Measurements from ENCODE around the gene TRABD2A.
"Not testable (repeated sequence)": the region's sequence is repeated elsewhere in the genome, so short reads cannot be mapped to it uniquely, and the experiment has no call there.

The TRABD2A gene

DNA sequence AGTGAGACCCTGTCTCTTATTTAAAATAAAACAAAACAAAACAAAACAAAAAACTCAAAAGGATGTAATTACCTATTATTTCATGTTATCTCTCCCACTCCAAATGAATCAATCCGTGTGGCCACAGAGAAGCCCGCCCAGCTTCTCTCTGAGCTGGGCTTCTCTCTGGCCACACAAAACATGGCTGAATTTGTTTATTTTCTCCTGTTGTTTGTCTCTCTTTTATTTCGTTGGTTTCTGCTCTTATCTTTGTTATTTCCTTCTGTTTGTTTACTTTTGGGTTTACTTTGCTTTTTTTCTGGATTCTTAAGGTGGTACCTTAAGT, 1.5 kb upstream of the TRABD2A start:
- in situ Hi-C loops (cut with MboI; ENCODE audit: low sequenced_read_pairs), result no loop called here

DNA sequence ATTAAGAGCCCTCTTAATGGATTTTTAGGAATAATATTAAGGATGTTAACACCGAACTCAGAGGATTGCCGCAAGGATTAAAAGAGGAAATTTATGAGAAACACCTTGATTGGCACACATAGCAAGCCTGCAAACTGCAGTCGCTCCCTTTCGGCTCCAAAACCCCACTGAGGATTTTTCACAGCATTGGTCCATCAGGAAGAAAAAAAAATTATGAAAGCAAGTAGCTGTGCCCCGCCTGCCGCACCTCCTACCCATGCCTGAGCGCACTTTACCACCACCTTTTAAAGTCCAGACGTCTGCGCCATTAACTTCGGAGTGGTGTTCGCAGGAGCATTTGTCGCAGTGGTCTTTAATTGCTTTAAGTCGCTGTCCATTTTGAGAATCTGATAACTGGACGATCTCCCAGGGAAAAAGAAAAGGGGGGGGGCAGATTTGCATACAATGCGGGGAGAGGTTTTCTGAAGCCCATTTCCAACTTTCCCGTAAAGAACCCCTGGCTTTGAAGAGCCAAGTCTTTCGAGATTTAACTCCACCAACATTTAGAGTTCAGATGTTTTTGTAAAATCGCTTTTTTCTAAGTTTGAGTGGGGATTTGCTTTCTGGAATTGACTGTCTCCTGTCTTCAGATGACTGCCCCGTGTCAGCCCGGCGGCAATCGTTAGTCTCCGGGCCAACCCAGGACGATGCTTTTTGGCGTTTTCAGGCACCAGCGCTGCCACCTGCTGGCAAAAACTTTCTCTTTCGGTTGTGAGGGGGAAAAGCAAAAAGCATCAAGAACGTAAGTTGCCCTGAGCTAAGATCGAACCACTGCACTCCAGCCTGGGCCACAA, 913 bp upstream of the TRABD2A start:
- in situ Hi-C loops (cut with MboI; ENCODE audit: low sequenced_read_pairs), result no loop called here

DNA sequence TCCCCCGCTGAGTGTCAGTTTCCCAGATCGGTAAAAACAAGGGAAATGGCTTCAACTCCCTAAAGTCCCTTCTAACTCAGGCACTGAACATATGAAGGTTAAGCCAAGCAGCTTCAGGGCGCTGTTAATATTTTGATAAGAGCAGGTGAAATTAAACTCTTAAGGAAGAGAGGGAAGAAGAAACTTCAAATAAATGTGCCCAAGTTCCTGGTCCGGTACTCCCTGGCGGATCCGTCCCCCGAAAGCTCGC, 564 bp downstream of the TRABD2A start:
- in situ Hi-C loops (cut with MboI; ENCODE audit: low sequenced_read_pairs), result no loop called here

DNA sequence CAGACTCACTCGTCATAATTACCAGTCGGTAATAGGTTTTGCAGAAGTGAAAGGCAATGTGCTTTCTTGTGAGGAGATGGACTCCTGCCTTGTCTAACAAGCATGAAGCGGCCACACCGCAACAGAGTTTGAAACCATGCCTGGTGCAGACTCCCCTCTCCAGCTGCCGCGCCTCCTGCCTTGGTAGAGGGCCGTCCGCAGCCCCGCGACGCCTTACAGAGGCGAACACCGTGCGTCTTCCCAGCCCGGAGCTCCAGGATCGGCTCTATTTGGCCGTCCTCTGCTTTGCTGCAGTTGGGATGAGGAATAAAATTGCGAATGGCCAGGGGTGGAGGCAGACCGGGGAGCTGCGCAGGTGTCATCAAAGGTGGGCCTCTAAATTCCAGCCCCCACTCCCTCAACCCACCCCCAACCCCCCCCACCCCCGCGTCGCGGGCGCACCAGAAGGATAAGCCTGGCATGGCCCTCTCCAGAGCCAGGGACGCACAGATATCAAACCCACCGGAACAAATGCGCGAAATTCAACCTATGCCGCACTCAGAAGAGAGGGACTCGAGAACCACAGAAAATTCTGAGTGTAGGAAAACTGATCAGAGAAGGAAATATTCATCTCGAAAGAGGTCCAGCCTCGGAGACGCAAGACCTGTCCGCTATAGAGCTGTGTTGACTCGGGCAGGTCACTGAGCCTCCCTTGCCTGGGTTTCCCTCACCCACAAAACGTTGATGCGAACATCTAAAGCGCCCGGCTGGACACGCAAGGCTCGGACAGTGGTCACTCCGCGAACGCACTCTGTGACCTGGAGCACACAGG, 1.1 kb downstream of the TRABD2A start:
- in situ Hi-C loops (cut with MboI; ENCODE audit: low sequenced_read_pairs), result no loop called here

DNA sequence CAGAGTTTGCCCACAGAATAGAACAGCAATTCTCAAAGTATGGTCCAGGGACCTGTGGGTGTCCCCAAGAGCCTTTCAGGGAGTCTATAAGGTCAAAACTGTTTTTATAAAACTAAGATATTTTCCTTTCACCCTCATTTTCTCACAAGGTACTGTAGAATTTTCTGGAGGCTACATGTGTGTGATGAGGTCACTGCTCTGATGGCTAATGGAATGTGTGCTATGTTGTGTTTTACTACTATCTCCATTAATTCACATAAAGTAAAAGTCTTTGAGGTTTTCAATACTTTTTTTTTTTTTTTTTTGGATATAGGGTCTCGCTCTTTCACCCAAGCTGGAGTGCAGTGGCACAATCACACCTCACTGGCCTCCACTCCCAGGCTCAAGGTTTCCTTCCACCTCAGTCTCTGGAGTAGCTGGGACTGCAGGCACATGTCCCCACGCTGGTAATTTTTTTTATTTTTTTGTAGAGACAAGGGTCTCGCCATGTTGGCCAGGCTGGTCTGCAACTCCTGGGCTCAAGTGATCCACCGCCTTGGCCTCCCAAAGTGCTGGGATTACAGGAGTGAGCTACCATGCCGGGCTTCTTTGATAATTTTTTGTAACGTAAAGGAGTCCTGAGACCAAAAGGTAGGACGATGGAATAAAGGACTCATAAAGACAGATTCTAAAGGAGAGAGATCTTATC, 1.8 kb downstream of the TRABD2A start:
- in situ Hi-C loops (cut with MboI; ENCODE audit: low sequenced_read_pairs), result no loop called here

DNA sequence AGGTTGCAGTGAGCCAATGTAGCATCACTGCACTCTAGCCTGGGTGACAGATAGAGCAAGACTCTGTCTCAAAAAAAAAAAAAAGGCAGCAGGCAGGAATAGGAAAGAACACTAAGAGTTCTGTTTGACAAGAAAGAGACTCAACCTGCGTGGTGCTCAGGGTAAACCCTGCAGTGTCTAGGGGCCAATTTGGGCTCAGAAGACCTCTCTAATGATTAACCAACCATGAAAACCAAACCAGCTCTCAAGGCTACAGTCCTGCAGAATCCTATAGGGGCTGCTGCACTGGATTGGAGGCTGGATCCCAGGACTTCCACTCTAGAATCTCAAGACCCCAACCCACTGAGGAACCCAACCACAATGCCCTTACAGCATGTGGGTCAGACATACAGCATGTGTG, 2.4 kb downstream of the TRABD2A start:
- in situ Hi-C loops (cut with MboI; ENCODE audit: low sequenced_read_pairs), result no loop called here

DNA sequence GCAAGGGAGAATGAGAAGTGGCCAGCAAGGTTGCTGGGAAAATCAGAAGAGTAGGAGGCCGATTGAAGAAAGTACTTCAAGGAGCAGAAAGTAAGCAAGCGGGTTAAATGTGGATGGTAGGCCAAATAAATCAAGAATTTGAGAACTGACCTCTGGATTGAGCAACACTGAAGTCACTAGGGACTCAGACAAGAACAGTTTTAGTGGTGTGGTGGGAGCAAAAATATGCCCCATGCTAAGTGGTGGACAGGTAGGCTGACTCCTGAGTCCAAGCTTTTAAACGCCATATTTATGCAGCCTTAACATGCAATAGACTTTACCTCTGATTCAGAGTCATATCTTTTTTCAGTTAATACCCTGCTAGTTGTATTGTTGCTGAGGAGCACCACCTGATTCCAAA, 4.5 kb downstream of the TRABD2A start:
- in situ Hi-C loops (cut with MboI; ENCODE audit: low sequenced_read_pairs), result no loop called here

DNA sequence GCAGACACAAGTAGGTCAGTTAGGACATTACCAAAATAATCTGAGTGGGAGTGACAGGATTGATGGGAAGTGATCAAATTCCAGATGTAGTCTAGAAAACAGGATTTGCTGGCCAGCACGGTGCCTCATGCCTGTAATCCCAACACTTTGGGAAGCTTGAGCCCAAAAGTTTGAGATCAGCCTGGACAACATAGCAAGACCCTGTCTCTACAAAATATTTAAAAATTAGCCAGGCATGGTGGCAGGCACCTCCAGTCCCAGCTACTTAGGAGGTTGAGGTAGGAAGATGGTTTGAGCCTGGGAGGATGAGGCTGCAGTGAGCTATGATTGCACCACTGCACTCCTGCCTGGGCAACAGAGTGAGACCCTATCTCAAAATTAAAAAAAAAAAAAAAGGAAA, 5.3 kb downstream of the TRABD2A start:
- in situ Hi-C loops (cut with MboI; ENCODE audit: low sequenced_read_pairs), result not testable (repeated sequence)

DNA sequence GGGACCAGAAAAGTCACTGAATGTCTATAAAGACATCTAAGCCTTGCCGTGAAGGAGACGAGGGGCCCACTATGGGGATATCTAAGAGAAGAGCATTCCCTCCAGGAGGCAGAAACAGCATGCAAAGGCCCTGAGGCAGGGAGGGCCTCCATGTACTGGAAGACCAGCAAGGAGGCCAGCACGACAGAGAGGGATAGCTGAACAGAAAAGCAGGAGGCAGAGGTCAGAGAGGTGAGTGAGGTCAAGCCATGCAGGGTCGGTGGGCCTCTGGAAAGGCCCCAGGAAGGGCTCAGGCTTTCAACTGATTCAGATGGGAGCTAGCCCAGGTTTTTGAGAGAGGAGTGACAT, 5.7 kb downstream of the TRABD2A start:
- in situ Hi-C loops (cut with MboI; ENCODE audit: low sequenced_read_pairs), result no loop called here

DNA sequence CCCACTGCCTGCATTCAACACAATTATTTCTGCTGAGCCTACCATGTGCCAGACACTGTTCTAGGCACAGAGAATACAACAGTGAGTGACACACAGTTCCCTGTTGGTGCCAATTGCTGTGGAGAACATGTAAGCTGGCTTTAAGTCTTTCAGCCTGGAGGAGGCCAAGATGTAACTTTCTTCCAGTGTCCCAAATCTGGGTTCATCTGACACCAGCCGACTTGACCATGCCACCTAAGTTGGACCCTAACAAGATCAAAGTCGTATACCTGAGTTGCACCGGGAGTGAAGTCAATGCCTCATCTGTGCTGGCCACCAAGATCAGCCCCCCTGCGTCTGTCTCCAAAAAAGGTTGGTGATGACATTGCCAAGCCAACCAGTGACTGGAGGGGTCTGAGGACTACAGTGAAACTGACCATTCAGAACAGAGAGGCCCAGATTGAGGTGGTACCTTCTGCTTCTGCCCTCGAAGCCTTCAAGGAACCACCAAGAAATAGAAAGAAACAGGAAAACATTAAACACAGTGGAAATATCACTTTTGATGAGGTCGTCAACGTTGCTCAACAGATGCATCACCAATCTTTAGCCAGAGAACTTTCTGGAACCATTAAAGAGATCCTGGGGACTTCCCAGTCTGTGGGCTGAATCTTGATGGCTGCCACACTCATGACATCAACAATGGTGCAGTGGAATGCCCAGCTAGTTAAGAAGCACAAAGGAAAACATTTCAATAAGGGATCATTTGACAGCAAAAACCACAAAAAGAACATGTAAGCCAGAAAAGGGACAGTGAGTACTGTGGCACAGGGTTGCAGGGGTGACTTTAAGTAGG, 6.3 kb downstream of the TRABD2A start:
- in situ Hi-C loops (cut with MboI; ENCODE audit: low sequenced_read_pairs), result no loop called here

DNA sequence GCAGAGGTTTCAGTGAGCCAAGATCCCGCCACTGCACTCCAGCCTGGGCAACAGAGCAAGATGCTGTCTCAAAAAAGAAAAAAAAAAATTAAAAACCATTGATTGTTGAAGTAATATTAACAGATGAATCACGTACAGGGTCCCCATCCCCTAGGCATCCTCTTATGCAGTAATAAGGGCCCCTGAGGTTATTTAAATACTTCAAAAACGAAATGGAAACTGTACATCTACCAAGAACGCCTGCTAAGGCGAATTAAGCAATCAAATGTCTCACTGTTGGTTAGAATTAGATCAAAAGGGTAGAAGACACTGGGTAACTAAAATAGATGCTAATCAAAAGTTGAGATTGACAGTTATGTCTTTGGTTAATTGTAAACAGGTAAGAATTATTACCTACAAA, 7.5 kb downstream of the TRABD2A start:
- in situ Hi-C loops (cut with MboI; ENCODE audit: low sequenced_read_pairs), result no loop called here

DNA sequence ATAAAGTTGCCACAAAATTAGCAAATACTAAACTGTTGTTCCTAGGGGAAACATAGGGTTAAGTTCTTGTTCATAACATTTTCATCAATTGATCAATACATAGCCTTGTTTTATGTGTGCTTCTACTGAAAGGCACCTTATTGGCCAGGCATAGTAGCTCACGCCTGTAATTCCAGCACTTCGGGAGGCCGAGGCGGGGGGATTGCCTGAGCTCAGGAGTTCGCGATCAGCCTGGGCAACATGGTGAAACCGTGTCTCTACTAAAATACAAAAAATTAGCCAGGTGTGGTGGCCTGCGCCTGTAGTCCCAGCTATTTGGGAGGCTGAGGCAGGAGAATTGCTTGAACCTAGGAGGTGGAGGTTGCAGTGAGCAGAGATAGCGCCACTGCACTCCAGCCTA, 8.2 kb downstream of the TRABD2A start:
- in situ Hi-C loops (cut with MboI; ENCODE audit: low sequenced_read_pairs), result not testable (repeated sequence)

DNA sequence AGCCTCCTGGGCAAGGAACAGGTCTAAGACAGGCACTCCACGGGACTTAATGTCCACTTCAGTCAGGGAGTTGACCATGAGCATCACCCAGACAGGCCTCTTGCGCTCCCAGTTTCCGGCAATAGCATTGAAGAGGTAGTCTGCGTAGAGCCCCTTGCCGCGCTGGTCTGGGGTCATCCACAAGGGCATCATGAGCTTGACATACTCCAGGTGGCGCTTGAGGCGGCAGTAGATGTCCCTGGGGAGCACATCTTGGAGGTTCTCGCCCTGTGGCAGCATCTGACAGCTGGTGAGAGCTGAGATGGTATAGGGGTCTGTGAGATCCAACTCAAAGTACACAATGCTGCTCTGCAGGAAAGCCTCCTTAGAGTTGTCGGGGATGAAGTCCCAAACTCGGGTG, 10.6 kb downstream of the TRABD2A start:
- in situ Hi-C loops (cut with MboI; ENCODE audit: low sequenced_read_pairs), result no loop called here

DNA sequence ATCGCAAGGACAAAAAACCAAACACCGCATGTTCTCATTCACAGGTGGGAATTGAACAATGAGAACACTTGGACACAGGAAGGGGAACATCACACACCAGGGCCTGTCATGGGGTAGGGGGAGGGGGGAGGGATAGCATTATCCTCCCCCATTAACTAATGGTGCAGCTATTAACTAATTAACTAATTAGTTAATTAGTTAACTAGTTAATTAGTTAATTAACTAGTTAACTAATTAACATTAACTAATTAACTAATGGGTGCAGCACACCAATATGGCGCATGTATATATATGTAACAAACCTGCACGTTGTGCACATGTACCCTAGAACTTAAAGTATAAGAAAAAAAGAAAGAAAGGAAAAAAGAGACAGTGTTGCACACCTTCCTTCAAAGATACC, 12.6 kb downstream of the TRABD2A start:
- in situ Hi-C loops (cut with MboI; ENCODE audit: low sequenced_read_pairs), result loop anchor here (10.0 kb wide), 1 partner anchor 374 kb away; no protein-coding TSS in a partner anchor

DNA sequence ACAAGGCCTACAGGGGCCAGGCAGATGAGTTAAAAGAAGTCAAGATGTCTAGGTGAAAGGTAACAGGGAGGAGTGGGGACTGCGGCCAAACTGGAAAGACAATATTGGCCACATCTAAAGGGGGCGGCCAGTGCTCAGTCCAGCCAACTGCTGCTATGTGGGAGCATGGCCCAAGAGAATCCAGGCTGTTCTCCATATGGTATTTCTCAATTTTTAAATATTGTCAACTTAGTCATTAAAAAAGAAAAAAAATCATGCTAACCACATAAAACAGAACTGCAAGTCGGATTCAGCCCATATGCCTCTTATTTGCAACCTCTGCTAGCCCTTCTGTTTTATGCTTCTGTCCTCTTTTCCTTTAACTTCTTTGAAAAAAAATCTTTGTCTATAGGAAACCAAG, 14.8 kb downstream of the TRABD2A start:
- in situ Hi-C loops (cut with MboI; ENCODE audit: low sequenced_read_pairs), result loop anchor here (10.0 kb wide), 1 partner anchor 371 kb away; no protein-coding TSS in a partner anchor

DNA sequence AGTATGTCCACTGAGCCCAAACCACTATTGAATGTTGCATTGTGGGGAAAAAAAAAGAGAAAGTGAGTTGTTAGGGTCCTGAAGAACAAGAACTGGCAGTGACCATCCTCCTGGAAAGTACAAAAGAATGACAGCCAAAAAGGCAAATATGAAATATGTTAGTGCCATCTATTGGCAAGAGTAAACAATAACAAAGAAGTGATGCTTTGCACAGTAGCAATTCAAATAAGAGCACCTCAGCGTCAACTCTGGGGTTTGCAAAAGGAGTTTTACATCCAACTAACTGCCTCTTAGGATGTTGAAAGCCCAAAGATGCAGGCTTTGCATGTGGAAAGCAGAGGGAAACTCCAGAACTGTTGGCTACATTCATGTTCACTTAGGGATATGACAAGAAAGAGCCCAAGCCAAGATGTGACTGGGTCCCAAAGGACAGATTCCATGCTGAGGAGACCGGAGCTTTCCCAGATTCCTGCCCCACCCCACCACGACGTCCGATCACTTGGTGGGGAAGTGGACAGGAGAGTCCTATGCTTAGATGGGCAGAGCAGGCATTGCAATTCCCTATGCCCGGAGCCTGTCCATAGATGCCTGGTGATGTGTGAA, 15.6 kb downstream of the TRABD2A start:
- in situ Hi-C loops (cut with MboI; ENCODE audit: low sequenced_read_pairs), result loop anchor here (10.0 kb wide), 1 partner anchor 370 kb away; no protein-coding TSS in a partner anchor

DNA sequence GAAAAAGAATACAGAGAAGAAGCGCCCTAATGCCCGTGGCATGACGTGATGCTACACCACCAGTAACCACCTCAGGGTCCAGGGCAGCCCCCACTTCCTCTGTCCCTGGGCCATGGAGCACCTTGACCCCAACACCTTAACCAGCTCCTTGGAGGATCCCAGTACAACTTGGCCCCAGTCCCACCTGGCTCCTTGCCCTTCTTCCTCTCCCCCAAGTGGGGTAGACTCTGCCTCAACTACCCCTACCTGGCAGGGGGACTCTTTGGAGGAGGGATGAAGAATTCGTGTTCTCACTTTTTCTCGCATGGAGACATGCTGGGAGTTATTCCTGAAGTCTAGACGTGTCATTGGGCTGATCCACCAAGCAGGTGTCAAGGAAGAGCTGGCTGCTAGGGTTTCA, 18.9 kb downstream of the TRABD2A start:
- in situ Hi-C loops (cut with MboI; ENCODE audit: low sequenced_read_pairs), result loop anchor here (10.0 kb wide), 1 partner anchor 367 kb away; no protein-coding TSS in a partner anchor

DNA sequence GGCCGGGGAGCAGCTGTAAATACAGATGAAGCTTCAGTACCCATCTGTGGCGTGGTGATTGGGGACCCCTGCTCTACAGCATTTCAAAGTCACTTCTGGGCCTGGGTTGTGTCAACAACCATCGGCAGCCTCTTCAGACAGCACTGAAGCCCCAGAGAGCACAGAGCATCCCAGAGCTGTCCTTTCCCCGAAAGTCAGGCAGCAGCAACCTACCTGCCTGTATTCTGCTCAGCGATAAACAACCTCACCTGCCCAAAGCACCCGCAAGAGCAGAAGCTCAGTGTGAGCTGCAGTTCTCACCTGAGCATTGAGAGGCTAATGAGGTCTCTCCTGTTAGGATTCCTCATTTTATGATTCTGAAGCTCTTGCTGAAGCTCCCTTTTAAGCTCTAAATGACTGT, 19.3 kb downstream of the TRABD2A start:
- in situ Hi-C loops (cut with MboI; ENCODE audit: low sequenced_read_pairs), result loop anchor here (10.0 kb wide), 1 partner anchor 367 kb away; no protein-coding TSS in a partner anchor

DNA sequence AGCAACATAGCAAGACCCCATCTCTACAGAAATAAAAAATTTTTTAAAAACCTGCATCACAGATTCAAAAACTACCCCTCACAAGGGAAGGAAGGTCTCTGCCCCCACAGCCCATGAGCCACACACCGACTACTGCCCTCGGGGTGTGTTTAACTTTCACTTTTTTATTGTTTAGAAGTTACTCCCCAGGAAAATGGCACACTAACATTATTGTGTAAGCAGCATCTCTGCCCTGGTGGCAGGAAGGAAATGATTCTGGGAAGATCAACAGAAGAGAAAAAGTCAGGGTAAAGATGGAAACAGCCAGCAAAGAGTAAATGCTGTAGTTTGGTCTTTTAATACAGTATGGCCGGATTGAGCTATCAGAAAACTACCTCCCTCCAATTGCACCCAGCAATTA, 21.9 kb downstream of the TRABD2A start:
- in situ Hi-C loops (cut with MboI; ENCODE audit: low sequenced_read_pairs), result no loop called here

DNA sequence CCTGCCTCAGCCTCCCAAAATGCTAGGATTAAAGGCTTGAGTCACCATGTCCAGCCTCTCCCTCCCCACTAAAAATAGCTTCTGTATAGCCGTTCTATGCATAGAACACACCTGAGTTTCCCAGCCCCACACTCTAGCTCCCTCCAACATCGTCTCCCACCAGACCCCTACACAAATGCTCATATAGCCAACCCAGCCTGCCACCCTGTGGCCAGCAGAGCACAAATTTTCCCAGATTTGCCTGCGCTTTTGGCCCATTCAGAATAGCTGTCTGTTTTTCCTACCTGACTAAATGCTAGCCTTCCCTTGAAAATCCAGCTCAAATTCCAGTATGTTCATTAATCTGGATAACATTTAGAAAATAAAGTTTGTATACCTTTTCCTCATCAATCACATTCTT, 22.8 kb downstream of the TRABD2A start:
- in situ Hi-C loops (cut with MboI; ENCODE audit: low sequenced_read_pairs), result no loop called here

DNA sequence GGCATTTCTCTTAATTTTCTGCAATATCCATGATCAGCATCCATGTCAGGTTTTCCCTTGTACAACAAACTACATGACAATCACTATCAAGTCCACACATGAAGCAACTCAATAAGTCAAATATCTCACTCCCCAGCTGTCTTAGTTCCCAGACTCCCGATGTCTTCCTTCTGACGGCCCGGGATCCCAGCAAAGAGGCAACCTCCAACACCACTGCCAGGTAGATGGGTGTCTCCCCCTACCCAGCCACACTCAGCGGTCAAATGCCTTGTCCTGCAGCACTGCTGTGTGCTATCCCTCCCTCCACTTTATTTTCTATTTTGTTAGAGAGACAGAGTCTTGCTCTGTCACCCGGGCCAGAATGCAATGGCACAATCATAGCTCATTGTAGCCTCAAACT, 23.3 kb downstream of the TRABD2A start:
- in situ Hi-C loops (cut with MboI; ENCODE audit: low sequenced_read_pairs), result no loop called here

All from HL-60/S4 (cell line).